IPS-NIHi11 (cell line): ENCODE measurements around the gene TMEM30A.

Experiments used
- DNase-seq: peaks from one replicate; pipeline ENCODE4 v3.0.0; 2012; ENCODE audit warnings: mixed read lengths, low spot score

TMEM30A gene

GRCh38 chr6:75284632-75285282, at the start of gene TMEM30A:
TSS of gene TMEM30A (minus strand) at chr6:75284792. CDS start at chr6:75284638, 154 bp downstream.
- peak; percentile 96 for DNase-seq

- DNase-seq = no peak
These were observed 49.1 kb upstream of the TMEM30A start for GRCh38 chr6:75333676-75334200.

GRCh38 chr6:75331151-75331550, 46.6 kb upstream of the TMEM30A start:
- DNase-seq = no peak

GRCh38 chr6:75329703-75330102, 45.1 kb upstream of the TMEM30A start:
- DNase-seq = no peak

- no peak for DNase-seq
These were observed 43.2 kb upstream of the TMEM30A start for GRCh38 chr6:75327807-75328206.

- peak; percentile 22 for DNase-seq
These were observed 42.1 kb upstream of the TMEM30A start for GRCh38 chr6:75326557-75327258.

- DNase-seq = no peak
These were observed 34.3 kb upstream of the TMEM30A start for GRCh38 chr6:75318900-75319299.

- DNase-seq = no peak
These were observed 33.1 kb upstream of the TMEM30A start for GRCh38 chr6:75317503-75318206.

GRCh38 chr6:75315978-75316377, 31.4 kb upstream of the TMEM30A start:
- DNase-seq = no peak

- peak; percentile 33 for DNase-seq
These were observed 23.8 kb upstream of the TMEM30A start for GRCh38 chr6:75308250-75308988.

- DNase-seq = no peak
These were observed 22.9 kb upstream of the TMEM30A start for GRCh38 chr6:75307364-75308004.

GRCh38 chr6:75306064-75306463, 21.5 kb upstream of the TMEM30A start:
- no peak for DNase-seq

GRCh38 chr6:75305573-75305972, 21.0 kb upstream of the TMEM30A start:
- no peak for DNase-seq

GRCh38 chr6:75302280-75302679, 17.7 kb upstream of the TMEM30A start:
- no peak for DNase-seq

- DNase-seq = no peak
These were observed 16.9 kb upstream of the TMEM30A start for GRCh38 chr6:75301537-75301936.

GRCh38 chr6:75301088-75301487, 16.5 kb upstream of the TMEM30A start:
- DNase-seq = no peak

- DNase-seq = no peak
These were observed 15.9 kb upstream of the TMEM30A start for GRCh38 chr6:75300531-75300855.

GRCh38 chr6:75299801-75300530, 15.4 kb upstream of the TMEM30A start:
- DNase-seq = no peak

- DNase-seq = peak; percentile 25
These were observed 12.5 kb upstream of the TMEM30A start for GRCh38 chr6:75296811-75297779.

GRCh38 chr6:75292555-75292954, 8.0 kb upstream of the TMEM30A start:
- DNase-seq = no peak
